Brain pericyte (primary cell): ENCODE results near the gene CHCHD3.
A peak's percentile ranks its signal among the peaks of the same experiment; 100 is the strongest.

Experiments used
- DNase-seq: peaks from one replicate; pipeline ENCODE4 v3.0.0-alpha.2; 2012; ENCODE audit warnings: low read depth, low spot score

The CHCHD3 gene

DNA sequence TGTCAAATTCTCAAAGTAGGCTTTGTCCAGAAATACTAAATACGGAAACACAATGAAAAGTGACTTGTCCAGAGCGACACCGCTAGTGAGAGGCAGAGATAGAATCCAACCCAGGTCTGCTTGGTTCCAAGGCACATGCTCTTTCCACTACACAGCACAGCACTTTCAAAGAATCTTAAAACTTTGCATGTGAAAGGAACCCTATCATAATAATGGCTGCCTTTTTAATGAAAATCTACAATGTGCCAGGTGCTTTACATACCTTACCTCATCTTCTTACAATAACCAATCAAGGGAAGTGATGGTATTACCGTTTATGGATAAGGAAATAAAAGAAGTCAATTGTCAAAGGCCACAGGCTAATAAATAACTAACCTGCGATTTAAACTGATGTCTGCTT is 2.6 kb downstream of the CHCHD3 start:
- DNase-seq: no peak

DNA sequence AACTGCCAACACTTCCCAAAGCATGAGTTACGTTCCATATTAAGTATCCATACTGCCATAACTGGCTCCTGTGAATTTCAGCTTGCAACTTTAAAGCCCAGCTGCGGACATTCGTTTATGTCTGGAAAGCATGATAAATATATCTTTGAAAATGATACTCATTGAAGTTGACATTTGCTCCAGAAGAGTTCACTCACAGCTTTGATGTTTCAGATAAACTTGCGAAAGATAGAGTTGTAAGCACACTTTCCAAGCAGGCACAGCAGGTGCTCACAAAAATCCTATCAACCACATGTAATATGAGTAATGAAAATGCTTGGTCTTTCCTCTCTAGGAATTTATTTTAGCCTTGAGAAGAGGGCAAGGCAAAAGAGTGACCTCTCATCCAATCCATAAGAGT is 4.5 kb downstream of the CHCHD3 start:
- DNase-seq: no peak

DNA sequence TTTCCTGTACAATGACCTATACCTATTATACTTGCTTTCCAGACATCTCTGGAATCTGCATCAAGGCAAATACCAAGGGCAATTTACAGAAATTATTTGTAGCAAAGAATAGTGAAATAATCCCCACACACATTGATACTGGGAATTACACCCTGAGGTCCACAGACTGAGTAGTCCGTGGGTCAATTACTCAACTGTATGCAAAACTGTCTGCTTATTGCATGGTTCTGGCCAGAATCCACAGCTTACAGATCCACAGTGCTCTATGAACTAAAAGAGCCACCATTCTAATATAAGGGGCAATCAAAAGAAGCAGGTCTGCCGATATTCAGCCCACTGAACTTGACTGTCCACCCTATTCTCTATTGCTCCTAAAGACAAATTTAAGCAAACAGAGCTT is 5.7 kb downstream of the CHCHD3 start:
- no peak for DNase-seq

DNA sequence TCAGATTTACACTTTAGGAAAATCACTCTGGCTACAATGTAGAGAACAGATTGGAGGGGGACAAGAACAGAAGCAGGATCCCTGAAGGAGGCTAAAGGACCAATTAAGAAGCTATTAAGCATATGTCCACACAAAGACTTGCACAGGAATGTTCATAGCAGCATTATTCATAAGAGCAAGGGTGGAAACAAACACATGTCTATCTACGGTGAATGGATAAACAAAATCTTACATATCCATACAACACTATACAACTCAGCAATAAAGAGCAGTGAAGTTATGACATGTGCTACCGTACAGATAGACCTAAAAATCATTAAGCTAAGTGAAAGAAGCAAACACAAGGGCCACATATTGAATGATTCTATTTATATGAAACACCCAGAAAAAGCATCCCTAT is 10.4 kb downstream of the CHCHD3 start:
- no peak for DNase-seq

DNA sequence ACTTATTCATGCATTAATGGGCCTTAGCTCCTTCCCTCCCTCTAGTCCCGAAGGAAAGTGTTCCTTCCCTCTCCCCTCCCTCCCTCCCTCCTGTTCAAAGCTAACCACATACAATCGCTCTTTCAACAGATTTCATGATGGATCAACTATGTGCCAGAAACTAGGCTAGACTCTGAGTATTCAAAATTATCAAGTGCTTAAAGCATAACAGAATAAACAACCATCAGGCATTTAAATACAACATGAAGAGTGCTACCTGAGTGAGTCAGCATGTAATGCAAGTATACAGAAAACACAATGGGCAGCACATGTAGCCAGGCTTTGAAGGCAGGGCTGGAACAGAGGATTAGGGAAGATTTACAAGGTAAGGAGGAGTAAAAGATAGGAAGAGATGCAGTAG is 11.3 kb downstream of the CHCHD3 start:
- DNase-seq: no peak

DNA sequence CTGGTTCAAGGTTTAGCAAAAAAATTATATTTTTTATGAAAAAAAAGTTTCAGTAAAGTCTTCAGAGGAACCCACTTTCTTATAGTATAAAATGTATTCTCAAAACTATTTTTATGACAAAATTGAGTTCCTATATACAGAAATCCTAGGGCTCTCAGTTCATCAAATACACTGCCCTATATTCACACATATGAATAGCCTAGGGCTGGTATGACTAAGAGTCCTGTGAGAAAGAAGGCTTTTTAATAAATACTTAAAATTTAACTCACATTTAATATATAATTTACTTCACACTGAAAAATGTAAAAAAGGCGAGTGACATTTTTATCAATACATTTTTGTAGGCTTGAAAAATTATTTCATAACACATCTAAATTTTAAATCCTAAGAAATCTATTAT is 16.6 kb downstream of the CHCHD3 start:
- no peak for DNase-seq

DNA sequence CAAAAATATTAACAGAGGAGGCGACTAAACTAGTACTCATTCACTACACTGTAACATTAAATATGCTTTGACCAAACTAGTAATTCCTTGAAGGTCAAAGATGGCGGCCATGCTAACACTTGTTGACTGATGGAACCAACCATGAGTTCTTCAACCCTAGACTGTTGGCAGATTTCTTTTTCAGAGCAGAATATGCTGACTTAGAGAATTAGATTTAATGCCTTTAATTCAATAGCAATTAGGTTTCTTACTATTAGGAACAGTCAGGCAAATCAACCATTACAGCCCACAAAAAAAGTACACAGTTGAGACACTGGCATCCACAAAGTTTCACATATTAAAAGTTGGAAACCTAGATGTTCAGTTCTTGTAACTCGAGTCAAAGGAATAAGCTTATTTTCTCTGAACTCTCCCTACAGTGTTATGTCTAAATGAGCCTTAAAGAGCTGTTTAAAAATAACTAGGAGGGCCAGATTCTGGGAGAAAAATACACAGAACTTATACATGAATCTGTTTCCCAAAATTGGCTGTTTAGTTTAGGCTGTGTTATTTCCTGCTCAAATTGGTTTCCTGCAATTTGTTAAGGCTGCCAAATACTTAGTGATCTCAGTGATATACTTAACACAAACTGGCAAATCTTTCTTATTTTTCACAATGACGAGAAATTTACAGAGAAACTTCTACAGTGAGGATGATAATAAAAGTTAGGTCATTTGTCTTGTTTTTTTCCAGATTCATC is 17.6 kb downstream of the CHCHD3 start:
- no peak for DNase-seq

DNA sequence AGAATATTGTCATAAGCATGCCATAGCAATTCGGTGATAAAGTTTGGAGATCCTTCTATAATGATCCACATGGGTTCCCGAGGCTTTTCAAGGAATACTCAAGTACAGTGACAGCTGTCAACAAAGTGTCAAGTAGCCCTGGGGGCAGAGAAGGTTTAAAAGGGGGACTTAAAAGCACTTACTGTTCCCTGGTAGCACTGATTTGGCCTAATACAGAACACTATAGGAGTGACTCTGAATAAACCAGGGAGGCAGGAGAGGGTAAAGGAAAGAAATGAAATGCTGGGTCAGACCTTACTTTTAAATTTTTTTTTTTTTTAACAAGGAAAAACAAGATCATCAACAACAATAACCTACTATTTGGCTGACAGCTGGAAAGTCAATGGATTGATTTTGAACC is 20.1 kb downstream of the CHCHD3 start:
- DNase-seq: no peak

DNA sequence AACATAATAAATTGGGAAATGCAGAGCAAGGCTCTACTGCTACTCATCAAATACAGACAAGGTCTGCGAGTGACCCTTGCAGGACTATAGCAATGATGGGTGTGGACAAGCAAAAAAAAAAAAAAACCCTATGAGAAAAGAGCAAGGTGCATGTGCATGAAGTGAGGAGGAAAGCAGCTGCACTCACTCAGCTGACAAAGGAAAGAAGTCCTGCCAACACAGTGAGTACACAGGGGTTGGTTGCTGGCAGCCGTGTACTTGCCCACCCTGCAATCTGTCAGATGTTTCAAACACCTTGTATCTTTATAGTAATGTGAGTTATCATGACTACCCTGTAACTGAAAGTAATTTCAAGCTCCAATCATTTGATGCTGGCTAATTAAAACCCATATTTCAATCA is 20.5 kb downstream of the CHCHD3 start:
- no peak for DNase-seq

DNA sequence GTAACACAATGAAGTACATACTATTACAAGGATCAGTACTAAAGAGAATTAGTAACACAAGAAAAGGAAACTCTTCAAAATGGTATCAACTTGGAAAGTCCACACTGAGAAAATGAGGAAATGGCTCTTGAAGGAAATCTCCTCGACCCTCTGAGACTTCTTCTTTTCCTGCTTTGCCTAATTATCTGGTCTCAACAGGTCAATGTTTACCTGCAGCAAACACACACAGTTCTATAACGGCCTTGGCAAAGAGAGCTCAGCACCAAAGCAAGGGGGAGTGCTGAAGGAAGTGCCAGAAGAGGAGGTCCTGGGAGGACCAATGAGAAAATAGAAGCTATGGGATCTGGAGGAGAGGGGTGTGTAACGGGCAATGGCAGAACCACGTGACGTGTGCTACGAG is 21.9 kb downstream of the CHCHD3 start:
- no peak for DNase-seq

DNA sequence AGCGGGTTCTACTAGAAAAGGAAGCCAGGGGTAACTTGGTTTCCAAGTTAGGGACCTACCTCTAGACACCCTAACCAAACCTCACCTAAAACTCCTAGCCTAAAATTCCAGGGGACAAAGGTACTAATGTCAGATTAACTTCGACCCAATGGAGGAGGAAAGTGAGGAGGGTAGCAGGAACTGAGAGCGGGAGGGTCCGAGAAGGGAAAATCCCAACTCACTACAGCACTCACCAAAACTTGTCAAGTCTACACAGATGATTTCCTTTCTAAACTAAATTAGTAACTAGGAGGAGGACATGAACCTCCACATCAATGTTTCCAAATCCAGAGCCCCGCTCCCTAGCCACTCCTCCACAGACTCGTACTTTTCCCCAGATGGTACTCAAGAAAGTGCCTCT is 22.6 kb downstream of the CHCHD3 start:
- DNase-seq: no peak

DNA sequence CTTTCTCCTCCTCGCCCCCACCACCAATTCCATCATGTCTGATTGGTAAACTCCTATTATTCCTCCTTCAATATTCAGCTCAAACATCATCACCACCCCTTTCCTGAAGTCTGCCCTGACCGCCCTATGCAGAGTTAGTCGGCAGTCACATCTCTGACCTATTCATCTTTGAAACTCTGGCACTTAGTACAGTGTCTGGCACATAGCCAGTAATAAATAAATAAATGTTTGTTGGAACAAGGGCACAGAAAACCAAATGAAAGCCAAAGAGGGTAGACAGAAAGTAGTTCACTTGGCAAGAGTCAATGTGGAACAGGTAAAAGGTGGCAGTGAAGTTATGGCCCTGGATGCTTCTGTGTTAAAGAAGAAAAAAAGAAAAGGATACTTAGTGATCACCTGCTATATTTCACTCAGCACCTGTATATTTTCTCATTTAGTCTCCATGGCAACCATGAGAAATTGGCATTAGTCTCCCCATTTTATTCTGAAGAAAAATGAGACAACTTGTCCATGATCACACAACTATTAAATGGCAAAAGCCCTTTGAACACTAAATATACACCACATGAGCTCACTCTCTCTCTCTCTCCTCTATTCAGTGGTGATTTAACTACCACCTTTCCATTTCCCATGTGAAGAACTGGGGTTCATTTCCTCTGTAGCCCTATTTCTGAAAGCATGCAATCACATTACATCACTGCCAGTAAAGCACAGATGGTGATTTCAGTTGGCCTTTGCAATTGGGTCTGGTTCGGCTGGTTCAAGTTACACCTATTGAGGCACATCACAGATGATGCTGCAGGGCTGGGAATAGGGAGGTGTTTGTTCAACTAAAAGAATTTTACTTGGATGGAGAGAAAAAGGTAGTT is 25.3 kb downstream of the CHCHD3 start:
- no peak for DNase-seq

DNA sequence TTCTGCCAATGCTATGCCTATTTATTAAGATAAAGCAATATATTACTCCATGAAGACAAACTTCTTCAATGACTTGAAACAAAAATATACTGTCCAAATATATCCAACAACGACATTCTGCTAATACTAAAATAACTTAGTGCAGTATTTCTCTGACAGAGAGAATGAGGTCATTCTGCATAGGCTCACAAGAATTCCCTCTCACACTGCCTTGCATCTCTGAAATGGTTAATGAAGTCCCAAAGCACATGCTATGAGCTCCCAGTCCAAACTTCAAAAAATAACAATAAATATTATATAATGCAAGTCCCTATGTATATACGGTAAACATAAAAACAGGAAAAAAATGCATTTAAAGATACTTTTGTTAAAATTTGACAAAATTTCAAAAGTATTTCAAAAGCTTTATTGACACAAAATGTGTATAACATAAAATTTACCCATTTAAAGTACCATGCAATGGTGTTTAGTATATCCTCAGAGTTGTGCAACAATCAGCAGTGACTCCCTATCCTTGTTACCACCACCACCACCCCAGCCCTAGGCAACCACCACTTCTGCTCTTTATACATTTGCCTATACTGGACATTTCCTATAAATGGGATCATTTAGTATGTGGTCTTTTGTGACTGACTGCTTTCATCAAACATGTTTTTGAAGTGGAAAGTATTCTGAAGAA is 27.6 kb downstream of the CHCHD3 start:
- no peak for DNase-seq

DNA sequence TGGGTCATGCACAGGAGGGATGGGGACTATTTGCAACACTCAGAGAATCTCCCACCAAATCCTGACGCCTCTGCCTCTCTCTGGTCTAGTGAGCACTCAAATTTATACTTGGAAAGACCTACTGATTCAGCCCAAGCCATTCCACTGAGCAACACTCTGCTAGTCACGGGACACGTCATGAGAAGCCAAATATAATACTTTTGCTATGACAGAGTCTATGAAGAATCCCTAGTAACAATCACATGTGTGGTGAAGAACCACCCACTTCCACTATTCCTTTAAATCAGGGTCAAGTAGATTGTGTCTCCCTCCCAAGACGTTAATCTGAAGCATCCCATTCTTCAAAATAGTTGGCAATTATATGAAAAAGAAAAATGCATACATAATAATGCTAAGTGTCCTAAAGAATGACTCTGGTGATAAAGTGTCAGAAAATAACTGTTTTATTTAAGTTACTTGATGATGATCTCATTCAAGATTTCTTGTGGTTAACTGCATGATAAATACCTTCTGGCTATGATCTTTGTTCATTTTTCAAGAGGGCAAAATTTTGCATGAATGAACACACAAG is 28.5 kb downstream of the CHCHD3 start:
- DNase-seq: peak; percentile 41

DNA sequence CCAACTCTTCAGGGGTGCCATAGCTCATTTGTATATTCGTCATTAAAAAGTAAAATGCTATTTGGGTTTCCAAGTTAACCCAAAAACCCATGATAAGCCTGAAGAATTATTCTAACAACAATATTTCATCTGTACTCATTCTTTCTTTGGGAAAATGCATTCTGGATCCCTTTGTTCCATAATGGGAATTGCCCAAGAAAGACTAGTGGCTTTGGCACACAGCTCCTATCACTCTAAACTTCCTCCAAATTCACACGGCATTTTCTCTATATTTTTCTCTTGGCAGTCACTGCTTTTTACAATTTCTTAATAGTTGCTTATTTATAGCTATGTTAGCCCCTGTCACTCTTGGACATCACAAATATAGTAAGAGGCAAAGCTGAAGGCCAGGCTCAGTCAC is 29.1 kb downstream of the CHCHD3 start:
- no peak for DNase-seq

DNA sequence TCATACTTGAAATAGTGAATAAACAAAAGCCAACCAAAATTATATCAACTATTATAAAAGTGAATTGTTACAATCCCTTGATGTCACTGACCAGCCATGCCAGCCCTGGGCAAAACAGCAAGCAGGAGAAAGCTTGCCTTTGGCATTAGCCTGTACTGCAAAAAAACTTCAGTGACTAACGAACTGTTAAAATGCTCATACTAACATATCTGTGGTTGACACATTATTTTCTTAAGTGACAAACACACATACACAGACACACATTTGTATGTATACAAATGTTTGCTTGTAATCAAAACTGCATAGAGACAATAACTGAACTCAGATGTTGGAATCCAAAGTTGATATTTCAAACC is 29.5 kb downstream of the CHCHD3 start:
- no peak for DNase-seq

DNA sequence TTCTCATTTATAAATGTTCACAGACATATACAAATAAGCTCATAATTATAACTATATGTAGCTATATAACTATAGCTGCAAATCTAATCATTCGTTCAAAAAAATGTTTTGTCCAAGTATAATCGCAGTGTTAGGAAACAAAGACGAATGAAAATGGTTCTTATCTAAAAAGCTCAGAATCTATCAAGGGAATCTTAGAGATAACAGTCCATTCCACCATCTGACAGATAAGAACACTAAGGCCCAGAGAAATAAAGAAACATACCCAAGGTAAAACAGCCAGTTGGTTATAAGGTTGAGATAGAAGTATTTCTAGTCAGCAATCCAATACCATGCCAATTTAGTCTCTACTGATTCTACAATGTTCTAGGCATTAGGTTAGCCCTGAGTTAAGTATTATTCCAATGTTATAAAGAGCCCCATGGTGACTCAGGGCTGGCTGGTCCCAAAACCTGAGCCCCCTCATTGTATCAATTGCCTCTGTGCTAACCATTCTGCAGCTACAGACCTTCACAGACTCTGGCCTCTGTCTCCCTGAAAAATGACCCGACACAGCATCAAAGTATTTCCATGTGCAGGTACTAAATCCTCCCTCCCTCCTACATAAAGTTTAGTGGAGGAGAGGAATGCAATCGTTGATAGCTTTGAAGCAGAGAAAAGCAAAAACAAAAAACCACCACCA is 30.0 kb downstream of the CHCHD3 start:
- DNase-seq: no peak

DNA sequence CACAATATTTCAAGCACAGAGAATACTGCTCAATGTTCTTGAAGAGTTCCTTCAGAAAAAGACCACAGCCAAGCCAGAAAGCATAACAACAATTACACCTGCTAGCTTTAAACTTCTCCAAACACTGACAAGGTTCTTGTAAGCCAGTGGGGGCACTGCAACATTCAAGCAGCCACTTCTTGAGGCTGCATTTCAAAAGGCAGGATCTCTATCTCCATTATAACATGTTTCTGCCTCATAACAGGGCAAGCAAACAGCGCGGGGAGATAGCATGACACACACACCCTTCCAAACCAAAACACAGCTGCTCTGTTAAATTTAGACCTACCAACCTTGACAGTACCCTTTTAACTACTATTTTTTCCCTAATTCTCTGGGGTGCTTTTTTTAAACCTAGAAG is 30.8 kb downstream of the CHCHD3 start:
- peak; percentile 30 for DNase-seq

DNA sequence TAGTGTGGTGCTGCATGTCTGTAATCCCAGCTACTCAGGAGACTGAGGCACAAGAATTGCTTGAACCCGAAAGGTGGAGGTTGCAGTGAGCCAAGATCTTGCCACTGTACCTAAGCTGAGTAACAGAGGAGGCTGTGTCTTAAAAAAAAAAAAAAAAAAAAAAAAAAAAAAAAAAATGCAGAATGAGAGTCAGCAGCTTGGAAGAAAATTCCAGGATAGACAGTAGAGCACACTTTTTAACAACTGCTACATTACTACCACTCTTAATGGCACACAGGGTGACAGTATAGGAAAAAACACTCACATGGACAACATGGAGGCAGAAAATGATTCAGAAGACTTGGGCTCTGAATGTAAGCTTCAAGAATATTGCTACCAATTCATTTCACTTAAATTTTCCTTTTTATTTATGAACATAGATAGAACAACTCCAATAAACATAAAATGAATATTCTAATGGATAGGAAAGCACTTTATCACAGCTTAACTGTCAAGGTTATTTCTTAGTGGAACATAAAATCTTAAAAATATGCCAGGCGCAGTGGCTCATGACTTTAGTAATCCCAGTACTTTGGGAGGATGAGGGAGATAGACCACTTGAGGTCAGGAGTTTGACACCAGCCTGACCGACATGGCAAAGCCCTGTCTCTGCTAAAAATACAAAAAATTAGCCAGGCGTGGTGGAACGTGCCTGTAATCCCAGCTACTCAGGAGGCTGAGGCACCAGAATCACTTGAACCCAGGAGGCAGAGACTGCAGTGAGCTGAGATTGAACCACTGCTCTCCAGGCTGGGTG is 31.5 kb downstream of the CHCHD3 start:
- DNase-seq: no peak

DNA sequence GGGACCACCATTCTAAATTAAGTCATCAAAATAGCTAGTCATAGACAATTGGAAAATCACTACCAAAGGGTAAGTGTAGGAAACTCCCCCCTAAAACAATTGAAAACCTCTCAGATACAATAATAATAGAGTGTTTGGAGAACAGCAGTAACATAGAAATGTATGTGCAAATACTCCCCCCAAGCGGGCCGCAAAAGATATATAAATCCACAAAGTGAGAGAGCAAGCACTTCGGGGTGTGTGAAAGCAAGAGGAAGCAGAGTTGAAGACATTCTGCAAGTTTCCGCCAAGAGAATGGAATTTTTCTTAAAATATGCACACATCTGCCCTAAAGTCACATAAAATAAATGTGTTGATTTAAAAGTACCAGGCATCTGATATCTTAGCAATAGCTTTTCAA is 33.3 kb downstream of the CHCHD3 start:
- DNase-seq: no peak

DNA sequence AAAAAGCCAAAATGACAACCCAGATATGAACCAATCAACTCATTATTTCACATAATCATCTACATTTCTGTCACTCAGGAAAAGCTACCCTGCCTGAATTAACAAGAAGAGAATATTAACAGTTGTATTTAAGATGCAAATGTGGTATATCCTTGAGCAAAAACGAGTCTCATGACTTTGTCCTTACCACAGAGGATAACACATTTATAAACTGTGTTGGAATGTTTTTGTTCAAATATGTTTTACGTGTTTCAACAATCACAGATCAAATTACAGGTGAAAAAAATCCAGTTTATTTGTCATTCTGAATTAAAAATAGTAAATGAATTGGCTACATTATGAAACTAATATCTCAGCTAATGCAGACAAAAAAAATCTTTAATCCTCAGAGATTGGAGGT is 34.6 kb downstream of the CHCHD3 start:
- DNase-seq: no peak
